ENCODE measurements around the gene ARMC3.

Gene ARMC3

GRCh38 chr10:22976534-22976933 lies 48.7 kb downstream of the ARMC3 start:
- no peak overlapping the region for H3K4me3 ChIP-seq (ENCODE audit: low read length)
- TF ChIP-seq CTCF (IDR thresholded peaks at IDR 0.05; ENCODE audit: insufficient read depth, low read depth, low read length, missing control alignments), result no peak
- DNase-seq (ENCODE audit: low read depth), result no peak

- no peak for TF ChIP-seq CTCF (IDR thresholded peaks at IDR 0.05; ENCODE audit: insufficient read depth, low read depth, low read length, missing control alignments)
- no peak overlapping the region for H3K4me3 ChIP-seq (ENCODE audit: low read length)
Measured at GRCh38 chr10:22977751-22978150, 49.9 kb downstream of the ARMC3 start.

GRCh38 chr10:22978287-22978686 lies 50.4 kb downstream of the ARMC3 start:
- no peak for TF ChIP-seq CTCF (IDR thresholded peaks at IDR 0.05; ENCODE audit: insufficient read depth, low read depth, low read length, missing control alignments)
- no peak overlapping the region for H3K4me3 ChIP-seq (ENCODE audit: low read length)
- no peak for DNase-seq (ENCODE audit: low read depth)

More at GRCh38 chr10:22977751-22978150, 49.9 kb downstream of the ARMC3 start:
- DNase-seq (ENCODE audit: low read depth), result no peak

GRCh38 chr10:22978918-22979317 lies 51.1 kb downstream of the ARMC3 start:
- no peak for DNase-seq (ENCODE audit: low read depth)
- H3K4me3 ChIP-seq (ENCODE audit: low read length), result no peak overlapping the region
- TF ChIP-seq CTCF (IDR thresholded peaks at IDR 0.05; ENCODE audit: insufficient read depth, low read depth, low read length, missing control alignments), result no peak

GRCh38 chr10:22980822-22981221 lies 53.0 kb downstream of the ARMC3 start:
- TF ChIP-seq CTCF (IDR thresholded peaks at IDR 0.05; ENCODE audit: insufficient read depth, low read depth, low read length, missing control alignments), result no peak
- no peak for DNase-seq (ENCODE audit: low read depth)
- H3K4me3 ChIP-seq (ENCODE audit: low read length), result no peak overlapping the region

- TF ChIP-seq CTCF (IDR thresholded peaks at IDR 0.05; ENCODE audit: insufficient read depth, low read depth, low read length, missing control alignments), result no peak
- H3K4me3 ChIP-seq (ENCODE audit: low read length), result no peak overlapping the region
- no peak for DNase-seq (ENCODE audit: low read depth)
Measured at GRCh38 chr10:22984066-22984465, 56.2 kb downstream of the ARMC3 start.

GRCh38 chr10:22986771-22987542 lies 59.1 kb downstream of the ARMC3 start:
- TF ChIP-seq CTCF (IDR thresholded peaks at IDR 0.05; ENCODE audit: insufficient read depth, low read depth, low read length, missing control alignments), result peak; percentile 22
- DNase-seq (ENCODE audit: low read depth), result peak; percentile 16
- no peak overlapping the region for H3K4me3 ChIP-seq (ENCODE audit: low read length)
